ENCODE data around the gene HABP2. TPM values are rescaled to one million over a fixed set of nuclear protein-coding genes. Genes with fewer than 3 reads are reported as not detected.

The HABP2 gene
- total and polyA plus RNA-seq, 2 of the 4 experiments (the other 2 are of a cell fraction) = not detected

- H3K9me3 ChIP-seq (ENCODE audit: control insufficient read depth, insufficient read depth, low read length) = no peaks in the 10 kb centered on the region
- H4K8ac ChIP-seq (ENCODE audit: low read depth in 2 of 2, low read length in 2 of 2) = no peak overlapping the region
- H4K91ac ChIP-seq (ENCODE audit: insufficient read depth, low read depth, low read length) = no peak overlapping the region
- H3K4ac ChIP-seq (ENCODE audit: low read depth, low read length) = no peak overlapping the region
- H3K4me2 ChIP-seq (ENCODE audit: low read depth, low read length) = no peak overlapping the region
- no peak overlapping the region for H4K5ac ChIP-seq (ENCODE audit: low read depth, low read length)
- H3K9me1 ChIP-seq (ENCODE audit: insufficient read depth, low read length) = no peaks in the 10 kb centered on the region
- intact Hi-C loops (cut with micrococcal nuclease) (no loop called here), dilution Hi-C loops (cut with HindIII; ENCODE audit: low sequenced_read_pairs, unreplicated experiment) (no loop called here), in situ Hi-C loops (cut with MboI; ENCODE audit: low sequenced_read_pairs) (no loop called here)
- H3K14ac ChIP-seq (replicated peaks; ENCODE audit: low read depth, low read length) = no peak overlapping the region
- no peak overlapping the region for H3K56ac ChIP-seq (ENCODE audit: extremely low read depth, insufficient read depth, low read length)
- H3K18ac ChIP-seq (ENCODE audit: low read depth, low read length) = no peak overlapping the region
- H2AK9ac ChIP-seq (replicated peaks; ENCODE audit: low read depth, low read length, poor library complexity) = no peak overlapping the region
- H3K4me1 ChIP-seq (ENCODE audit: control insufficient read depth, insufficient read depth, low read length) = no peaks in the 10 kb centered on the region
- no peak for TF ChIP-seq CTCF (conservative IDR thresholded peaks at IDR 0.05; ENCODE audit: low read depth, low read length)
- no peak for TF ChIP-seq RAD21 (IDR thresholded peaks at IDR 0.05; ENCODE audit: low read length)
- TF ChIP-seq BHLHE40 (IDR thresholded peaks at IDR 0.05; ENCODE audit: low read depth, low read length) = no peak
- TF ChIP-seq USF2 (IDR thresholded peaks at IDR 0.05; ENCODE audit: low read depth, low read length) = no peak
- TF ChIP-seq RFX5 (IDR thresholded peaks at IDR 0.05; ENCODE audit: low read depth, low read length) = no peak
- no peak for TF ChIP-seq NFE2L2 (IDR thresholded peaks at IDR 0.05; ENCODE audit: low read depth, low read length)
- no peak for TF ChIP-seq SMC3 (IDR thresholded peaks at IDR 0.05; ENCODE audit: low read depth, low read length)
- TF ChIP-seq MAFK (IDR thresholded peaks at IDR 0.05; ENCODE audit: low read depth, low read length) = no peak
- no peak for TF ChIP-seq CHD1 (IDR thresholded peaks at IDR 0.05; ENCODE audit: low read depth, low read length)
- no peak for TF ChIP-seq POLR2A (IDR thresholded peaks at IDR 0.05; ENCODE audit: low read depth, low read length)
- no peak for TF ChIP-seq FOS (IDR thresholded peaks at IDR 0.05; ENCODE audit: low read depth, low read length)
- TF ChIP-seq ELK1 (IDR thresholded peaks at IDR 0.05; ENCODE audit: borderline replicate concordance, low read depth, low read length) = no peak
- no peak for TF ChIP-seq RCOR1 (IDR thresholded peaks at IDR 0.05; ENCODE audit: insufficient replicate concordance, low read length)
- TF ChIP-seq MXI1 (IDR thresholded peaks at IDR 0.05; ENCODE audit: borderline replicate concordance, low read depth, low read length) = no peak
- ChIA-PET CTCF (no interaction called here), POLR2A (ENCODE audit: unreplicated experiment) (no interaction called here)
- no peak overlapping the region for H2BK5ac ChIP-seq (ENCODE audit: low read depth, low read length, poor library complexity, severe bottlenecking)
- H2BK20ac ChIP-seq (ENCODE audit: low read depth, low read length) = no peak overlapping the region
- no peak overlapping the region for H2AFZ ChIP-seq (replicated peaks; ENCODE audit: low read length, poor library complexity)
- no peak overlapping the region for H3K27ac ChIP-seq (ENCODE audit: insufficient read depth, low read length)
- ATAC-seq (ENCODE audit: low read depth) (no peak), DNase-seq (no peak)
- H4K20me1 ChIP-seq (ENCODE audit: insufficient read depth, low read length) = no peaks in the 10 kb centered on the region
- no peak overlapping the region for H3K9ac ChIP-seq (ENCODE audit: low read depth, low read length)
- no peak overlapping the region for H3K23ac ChIP-seq (ENCODE audit: low read depth, low read length)
- BruUV-seq (replicated peaks) = no TSS peak
- no CpG with 5 or more reads among the region's 3 CpGs for WGBS, 2 experiments (ENCODE audit: extremely low coverage in 2 of 2, insufficient read length in 1 of 2)
- H2BK120ac ChIP-seq (ENCODE audit: low read depth, low read length) = no peak overlapping the region
- H3K4me3 ChIP-seq (ENCODE audit: insufficient read depth, low read depth, low read length) = no peak overlapping the region
- H2BK15ac ChIP-seq (ENCODE audit: low read depth, low read length) = no peak overlapping the region
- H3K79me1 ChIP-seq (ENCODE audit: low read depth in 1 of 2, low read length in 2 of 2) = no peaks in the 10 kb centered on the region
- H3K36me3 ChIP-seq (ENCODE audit: control insufficient read depth, insufficient read depth, low read length) = no peaks in the 10 kb centered on the region
- H2AK5ac ChIP-seq (ENCODE audit: low read depth, low read length) = no peak overlapping the region
- H3K27me3 ChIP-seq (ENCODE audit: control insufficient read depth, insufficient read depth, low read length) = no peaks in the 10 kb centered on the region
Observed at GRCh38 chr10:113583571-113583970, 30.7 kb downstream of the HABP2 start.

Data from IMR-90 (cell line).